ENCODE results near the gene TTLL13. TPM values are rescaled to one million over a fixed set of nuclear protein-coding genes. Genes with fewer than 3 reads are reported as not detected.
A peak's percentile ranks its signal among the peaks of the same experiment; 100 is the strongest.

The TTLL13 gene
- total RNA-seq = under 1 TPM in 3 of 6 donors, not detected in 3; 0.39 to 0.89 (median 0.49) TPM

GRCh38 chr15:90249203-90249863 is at the start of gene TTLL13:
Gene TTLL13, plus strand, starts transcription at chr15:90249556. Its CDS starts 1,075 bp downstream, at chr15:90250631.
- no peaks in the 10 kb centered on the region for H3K9me3 ChIP-seq
- TF ChIP-seq CTCF (IDR thresholded peaks at IDR 0.05) (peak in 2 of 6 experiments; percentile 10 to 34), EP300 (IDR thresholded peaks at IDR 0.05) (no peak), POLR2A (IDR thresholded peaks at IDR 0.05) (peak in 1 of 4 donors; percentile 56), POLR2AphosphoS5 (IDR thresholded peaks at IDR 0.05) (peak in 1 of 2 donors; percentile 54)
- peaks cover 6 to 16% (median 7%) of the 10 kb centered on the region in 4 donors for H3K4me1 ChIP-seq
- peak within 1 kb of the TSS in 3 of 4 donors; percentile 4 to 59 (median 17) for H3K27ac ChIP-seq
- H3K27me3 ChIP-seq = no peaks in the 10 kb centered on the region
- 0 to 4% methylated on average over 18 to 22 of the region's 44 CpGs for WGBS, 2 donors
- peak within 1 kb of the TSS; percentile 5 to 73 (median 64) for H3K4me3 ChIP-seq
- ATAC-seq (ENCODE audit: low FRiP score in 2 of 2) (peak; percentile 92 to 98), DNase-seq (peak; percentile 97 to 98)
- H3K36me3 ChIP-seq = no peaks in the 10 kb centered on the region

- Histone ChIP-seq H3K27ac (peak overlapping the region; percentile 68 to 89 (median 81)), H3K4me3 (peak overlapping the region; percentile 67 to 82 (median 73)), H3K36me3 (peaks cover 0 to 18% (median 0%) of the 10 kb centered on the region in 4 donors), H3K4me1 (peaks cover 20 to 40% (median 25%) of the 10 kb centered on the region in 4 donors), H3K9me3 (no peaks in the 10 kb centered on the region), H3K27me3 (no peaks in the 10 kb centered on the region)
- TF ChIP-seq POLR2A (IDR thresholded peaks at IDR 0.05) (no peak), EP300 (IDR thresholded peaks at IDR 0.05) (no peak), POLR2AphosphoS5 (IDR thresholded peaks at IDR 0.05) (no peak), CTCF (IDR thresholded peaks at IDR 0.05) (no peak)
- WGBS, 2 donors = 21 to 25% methylated on average over 21 of the region's 24 CpGs
- ATAC-seq (ENCODE audit: low FRiP score in 2 of 2) = no peak
- no peak for DNase-seq
These were observed 48.7 kb upstream of the TTLL13 start for GRCh38 chr15:90200534-90201129.

- Histone ChIP-seq H3K4me1 (peaks cover 20 to 48% (median 27%) of the 10 kb centered on the region in 4 donors), H3K27ac (peak within 1 kb of the TSS; percentile 68 to 89 (median 81)), H3K27me3 (no peaks in the 10 kb centered on the region), H3K4me3 (peak within 1 kb of the TSS; percentile 67 to 82 (median 73)), H3K9me3 (no peaks in the 10 kb centered on the region), H3K36me3 (peaks cover 0 to 20% (median 1%) of the 10 kb centered on the region in 4 donors)
- 1% methylated on average over 23 of the region's 88 CpGs; no CpG with 5 or more reads in 1 of the 2 donors for WGBS, 2 donors
- ATAC-seq (ENCODE audit: low FRiP score in 2 of 2) (peak; percentile 83 to 94), DNase-seq (peak; percentile 89 to 95)
- no peak for TF ChIP-seq EP300 (IDR thresholded peaks at IDR 0.05)
- TF ChIP-seq POLR2AphosphoS5 (IDR thresholded peaks at IDR 0.05) = peak in 1 of 2 donors; percentile 56
- TF ChIP-seq POLR2A (IDR thresholded peaks at IDR 0.05) = peak in 1 of 4 donors; percentile 71
- TF ChIP-seq CTCF (IDR thresholded peaks at IDR 0.05) = peak in 2 of 6 experiments; percentile 10 to 22
These were observed 48.0 kb upstream of the TTLL13 start, which contains the start of gene SEMA4B for GRCh38 chr15:90201130-90201943. Gene SEMA4B, plus strand, starts transcription at chr15:90201330. Its CDS starts 249 bp downstream, at chr15:90201579.

GRCh38 chr15:90201944-90202375 is 47.4 kb upstream of the TTLL13 start:
- TF ChIP-seq POLR2AphosphoS5 (IDR thresholded peaks at IDR 0.05) = no peak
- no peak for TF ChIP-seq CTCF (IDR thresholded peaks at IDR 0.05)
- no peak for TF ChIP-seq POLR2A (IDR thresholded peaks at IDR 0.05)
- no peak for TF ChIP-seq EP300 (IDR thresholded peaks at IDR 0.05)
- peak in 1 of 2 donors; percentile 81 for DNase-seq

More at GRCh38 chr15:90201944-90202375, 47.4 kb upstream of the TTLL13 start:
- peaks cover 0 to 26% (median 3%) of the 10 kb centered on the region in 4 donors for H3K36me3 ChIP-seq
- ATAC-seq (ENCODE audit: low FRiP score in 2 of 2) = peak in 1 of 2 donors; percentile 21
- peak overlapping the region; percentile 67 to 82 (median 73) for H3K4me3 ChIP-seq
- no peaks in the 10 kb centered on the region for H3K27me3 ChIP-seq
- peak overlapping the region; percentile 68 to 89 (median 81) for H3K27ac ChIP-seq
- no peaks in the 10 kb centered on the region for H3K9me3 ChIP-seq
- 13 to 23% methylated on average over 12 to 21 of the region's 25 CpGs for WGBS, 2 donors
- H3K4me1 ChIP-seq = peaks cover 20 to 48% (median 27%) of the 10 kb centered on the region in 4 donors

Measured in upper lobe of left lung (tissue), 6 donors.